Inferior parietal cortex (tissue), 1 donor: ENCODE data around the gene COPA.

Source experiments
- DNase-seq: peaks from one replicate; pipeline ENCODE4 v3.0.0-alpha.2; 2016; ENCODE audit errors: extremely low spot score

Gene COPA

DNA sequence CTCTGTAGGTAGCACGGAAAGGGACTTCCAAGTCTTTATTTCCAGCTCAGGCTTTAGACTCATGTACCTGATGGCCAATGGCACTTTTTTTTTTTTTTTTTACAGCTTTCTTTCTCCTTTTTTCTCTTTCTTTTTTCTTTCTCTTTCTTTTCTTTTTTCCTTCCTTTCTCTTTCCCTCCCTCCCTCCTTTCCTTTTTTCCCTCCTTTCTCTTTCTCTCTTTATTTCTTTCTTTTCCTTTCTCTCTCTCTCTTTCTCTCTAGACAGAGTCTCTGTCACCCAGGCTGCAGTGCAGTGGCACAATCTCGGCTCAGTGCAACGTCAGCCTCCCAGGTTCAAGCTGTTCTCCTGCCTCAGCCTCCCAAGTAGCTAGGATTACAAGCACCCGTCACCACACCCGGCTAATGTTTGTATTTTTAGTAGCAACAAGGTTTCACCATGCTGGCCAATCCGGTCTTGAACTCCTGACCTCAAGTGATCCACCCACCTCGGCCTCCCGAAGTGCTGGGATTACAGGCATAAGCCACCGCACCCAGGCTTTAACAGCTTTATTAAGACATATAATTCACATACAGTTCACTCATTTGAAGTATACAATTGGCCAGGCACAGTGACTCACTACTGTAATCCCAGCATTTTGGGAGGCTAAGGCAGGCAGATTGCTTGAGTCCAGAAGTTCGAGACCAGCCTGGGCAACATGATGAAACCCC, 75.6 kb downstream of the COPA start:
- DNase-seq = no peak

DNA sequence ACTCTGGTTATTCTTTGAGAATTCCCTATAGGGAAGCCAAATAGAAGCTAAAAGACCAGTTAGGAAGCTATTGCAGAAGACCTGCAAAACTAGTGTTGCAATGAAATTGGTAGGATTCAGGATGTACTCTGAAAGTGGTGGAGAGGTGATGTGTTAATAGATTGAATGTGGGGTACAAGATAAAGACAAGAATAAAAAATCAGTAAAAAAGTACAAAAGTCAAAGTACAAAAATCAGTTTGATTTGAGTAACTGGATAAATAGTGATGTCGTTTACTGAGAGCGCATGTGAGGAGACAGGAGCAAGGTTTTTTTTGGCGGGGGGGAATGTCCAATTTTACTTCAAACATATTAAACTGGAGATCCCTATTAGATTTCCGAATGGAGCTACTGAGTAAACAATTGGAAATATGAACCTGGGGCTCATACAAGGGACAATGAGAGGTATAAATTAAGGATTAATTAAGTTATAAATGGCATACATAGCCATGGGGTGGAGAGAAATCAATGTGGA, 78.2 kb downstream of the COPA start:
- DNase-seq = no peak

DNA sequence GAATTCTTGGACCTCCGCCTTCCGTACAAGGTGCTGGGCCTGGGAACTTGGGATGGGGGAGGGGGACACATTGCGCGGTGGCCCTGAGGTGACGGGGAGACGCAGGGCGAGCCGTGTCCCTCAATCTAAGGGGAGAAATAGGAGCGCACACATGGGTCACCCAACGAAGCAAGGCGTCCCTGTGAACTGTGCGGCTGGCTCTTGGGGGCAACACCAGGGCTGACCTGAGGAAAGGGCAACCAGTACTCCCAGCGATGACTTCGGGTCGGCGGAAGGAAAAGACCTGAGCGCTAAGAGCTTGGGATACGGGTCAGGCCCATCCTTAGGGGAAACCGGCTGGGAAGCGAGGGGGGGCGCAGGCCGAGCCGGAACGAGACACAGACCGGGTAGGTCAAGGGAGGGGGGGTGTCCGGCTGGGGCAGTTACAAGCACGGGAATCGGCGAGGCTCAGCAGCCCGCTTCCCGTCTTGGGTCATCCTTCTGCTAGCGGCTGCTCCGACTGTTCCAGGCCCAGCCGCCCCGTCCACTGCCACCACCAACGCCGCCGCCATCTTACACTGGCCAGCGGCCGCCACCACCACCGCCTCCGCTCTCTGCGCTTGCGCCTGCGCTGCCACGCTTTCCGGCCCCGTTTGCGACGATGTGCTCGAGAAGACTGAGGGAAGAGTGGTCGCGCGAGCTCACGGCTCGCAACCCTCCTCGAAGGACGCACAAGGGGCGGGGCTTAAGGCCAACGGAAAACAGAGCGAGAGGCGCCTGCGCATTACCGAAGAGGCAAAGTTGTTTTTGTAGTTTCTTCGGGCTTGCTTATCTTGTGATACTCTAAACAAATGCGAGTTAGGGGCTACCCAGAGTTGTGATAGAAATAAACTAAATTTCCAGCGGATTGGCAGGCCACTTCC, 80.9 kb downstream of the COPA start, which contains the start of gene DCAF8:
TSS of gene DCAF8 (minus strand) at position 657 of the 902 bp plus-strand sequence. CDS start 18,541 bp downstream, outside the sequence.
- peak; percentile 99 for DNase-seq

DNA sequence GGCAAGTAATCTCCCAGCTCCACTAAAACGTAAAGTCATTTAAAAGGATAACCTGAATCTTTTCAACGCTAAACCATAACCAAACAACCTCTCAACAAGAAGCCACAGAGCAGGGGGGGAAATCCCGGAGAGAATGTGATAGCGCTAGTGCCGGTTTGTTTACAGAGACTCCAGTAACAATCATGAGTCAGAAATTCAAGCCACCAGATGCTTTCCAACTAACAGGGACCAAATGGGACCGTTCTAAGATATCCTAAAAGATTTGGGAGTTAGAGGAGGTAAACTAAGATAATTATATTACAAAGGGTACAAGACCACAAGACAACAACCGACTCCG, 81.5 kb downstream of the COPA start:
- DNase-seq = peak; percentile 54

DNA sequence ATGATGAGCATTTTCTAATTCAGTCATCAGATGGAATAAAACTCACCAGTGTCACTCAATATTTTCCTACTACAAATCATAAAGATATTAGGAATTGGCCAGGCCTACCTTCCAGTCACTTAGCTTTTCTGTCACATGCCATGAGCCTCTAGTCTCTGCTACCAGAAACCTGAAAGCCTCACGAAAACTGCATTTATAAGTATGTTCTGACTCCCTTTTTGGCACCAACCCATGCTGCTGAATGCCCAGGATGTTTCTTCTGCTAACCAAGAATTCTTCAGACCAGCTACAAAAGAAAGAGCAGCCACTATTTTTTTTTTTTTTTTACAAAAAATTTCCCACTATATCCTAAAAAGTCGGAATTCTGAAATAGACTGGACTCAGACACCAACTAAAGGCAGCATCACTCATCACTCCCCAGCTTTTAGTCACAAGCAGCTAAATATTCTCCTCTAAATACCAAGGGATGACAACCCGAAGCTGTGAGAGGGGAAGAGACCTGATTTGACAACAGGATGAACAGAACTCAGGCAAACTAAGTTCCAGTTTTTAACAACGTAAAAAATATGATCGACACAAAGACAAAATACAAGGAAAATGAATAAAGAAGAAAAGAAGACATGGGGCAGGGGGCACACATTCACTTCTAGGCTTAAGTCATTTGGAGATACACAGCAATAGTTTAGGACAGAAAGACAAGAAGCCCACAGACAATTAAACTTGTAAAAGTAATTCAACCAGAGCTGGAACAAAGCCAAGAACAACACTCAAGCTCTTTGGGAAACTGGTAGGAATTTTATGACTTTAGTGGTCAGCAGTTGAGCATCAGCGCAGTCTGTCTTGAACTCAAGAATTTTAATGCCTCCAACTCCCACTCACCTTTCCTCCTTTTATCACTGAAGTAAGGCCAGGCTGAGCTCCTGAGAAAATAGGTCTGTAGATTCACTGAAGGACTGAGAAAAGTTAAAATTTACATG, 82.4 kb downstream of the COPA start:
- no peak for DNase-seq

DNA sequence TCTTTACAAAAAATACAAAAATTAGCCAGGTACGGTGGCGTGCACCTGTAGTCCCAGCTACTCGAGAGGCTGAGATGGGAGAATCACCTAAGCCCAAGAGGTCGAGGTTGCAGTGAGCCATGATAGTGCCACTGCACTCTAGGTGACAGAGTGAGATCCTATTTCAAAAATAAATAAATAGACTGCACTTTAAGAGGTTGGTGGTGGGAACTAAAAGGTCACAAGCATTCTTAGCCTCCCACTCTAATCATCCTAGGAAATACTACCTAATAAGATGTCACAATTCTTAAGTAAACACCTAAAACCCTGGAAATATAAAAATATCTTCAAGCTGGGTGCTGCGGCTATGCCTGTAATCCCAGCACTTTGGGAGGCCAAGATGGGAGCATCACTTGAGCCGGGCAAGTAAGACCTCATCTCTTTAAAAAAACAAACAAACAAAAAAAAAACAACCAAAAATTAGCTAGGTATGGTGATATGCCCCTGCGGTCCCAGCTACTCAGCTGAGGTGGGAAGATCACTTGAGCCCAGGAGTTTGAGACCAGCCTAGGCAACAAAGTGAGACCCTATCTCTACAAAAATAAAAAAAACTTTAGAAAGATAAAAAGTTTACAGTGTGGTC, 84.8 kb downstream of the COPA start:
- DNase-seq = no peak

DNA sequence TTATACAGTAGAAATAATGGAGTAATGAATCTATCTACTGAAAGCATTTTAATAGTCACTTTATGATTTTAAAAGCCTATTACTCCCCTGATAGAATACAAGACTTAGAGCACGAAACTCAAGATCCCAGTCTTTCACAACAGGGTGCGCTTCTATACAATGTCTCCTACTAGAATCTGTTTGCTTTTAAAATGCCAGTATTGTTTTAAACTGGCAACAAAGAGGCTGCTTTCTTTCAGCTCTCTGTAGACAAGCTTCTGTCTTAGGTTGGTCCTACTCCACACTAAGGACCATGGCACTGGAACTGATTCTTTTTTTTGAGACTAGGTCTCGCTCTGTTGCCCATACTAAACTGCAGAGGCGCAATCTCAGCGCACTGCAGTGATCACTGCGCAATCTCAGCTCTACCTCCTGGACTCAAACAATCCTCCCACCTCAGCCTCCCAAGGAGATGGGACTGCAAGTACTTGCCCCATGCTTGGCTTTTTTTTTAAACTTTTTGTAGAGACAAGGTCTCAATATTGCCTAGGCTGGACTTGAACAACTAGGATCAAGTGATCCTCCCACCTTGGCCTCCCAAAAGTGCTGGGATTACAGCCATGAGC, 85.5 kb downstream of the COPA start:
- DNase-seq = no peak

DNA sequence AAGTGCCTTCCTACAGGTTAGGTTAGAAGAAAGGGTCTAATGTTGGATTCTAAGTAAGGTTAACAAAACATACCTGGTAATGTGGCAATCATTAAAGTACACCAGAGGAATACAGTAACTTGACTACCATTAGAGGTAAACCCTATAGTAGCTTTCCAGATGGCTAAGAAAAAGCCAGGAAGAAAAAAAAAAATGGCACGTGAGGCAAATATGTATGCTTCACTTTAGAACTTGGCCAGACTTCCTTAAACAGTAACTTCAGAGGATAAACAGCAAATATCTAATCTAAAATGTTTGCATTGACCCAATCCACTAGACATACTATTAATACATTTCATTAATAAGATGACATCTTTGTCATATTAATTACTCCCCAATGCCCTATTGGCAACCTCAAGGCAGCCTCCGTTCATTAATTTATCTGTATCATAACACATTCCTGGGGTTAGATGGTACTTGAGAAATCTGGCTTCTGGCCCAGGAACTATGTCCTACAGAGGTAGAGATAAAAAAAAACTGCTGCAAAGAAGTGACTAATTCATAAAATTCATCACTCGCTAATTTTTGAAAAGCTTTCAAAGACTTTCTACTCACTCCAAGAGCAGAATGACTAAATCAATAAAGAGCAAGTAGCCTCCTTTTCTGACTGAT, 86.5 kb downstream of the COPA start:
- no peak for DNase-seq

DNA sequence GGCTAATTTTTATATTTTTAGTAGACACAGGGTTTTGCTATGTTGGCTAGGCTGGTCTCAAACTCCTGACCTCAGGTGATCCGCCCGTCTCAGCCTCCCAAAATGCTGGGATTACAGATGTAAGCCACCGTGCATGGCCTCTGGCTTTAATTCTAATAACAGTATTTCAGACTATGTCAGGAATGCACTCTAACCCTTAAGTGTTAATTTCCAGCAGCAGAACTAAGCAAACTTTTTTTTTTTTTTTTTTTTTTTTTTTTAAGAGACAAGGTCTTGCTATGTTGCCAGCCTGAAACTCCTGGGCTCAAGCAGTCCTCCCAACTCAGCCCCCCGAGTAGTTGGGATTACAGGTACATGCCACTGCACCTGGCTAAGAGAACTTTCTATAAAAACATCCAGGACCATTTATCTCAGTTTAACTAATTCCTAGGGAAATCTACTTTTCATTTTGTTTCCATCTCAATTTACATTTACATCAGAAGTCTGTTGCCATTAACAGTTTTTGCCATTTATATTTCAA, 87.2 kb downstream of the COPA start:
- no peak for DNase-seq

DNA sequence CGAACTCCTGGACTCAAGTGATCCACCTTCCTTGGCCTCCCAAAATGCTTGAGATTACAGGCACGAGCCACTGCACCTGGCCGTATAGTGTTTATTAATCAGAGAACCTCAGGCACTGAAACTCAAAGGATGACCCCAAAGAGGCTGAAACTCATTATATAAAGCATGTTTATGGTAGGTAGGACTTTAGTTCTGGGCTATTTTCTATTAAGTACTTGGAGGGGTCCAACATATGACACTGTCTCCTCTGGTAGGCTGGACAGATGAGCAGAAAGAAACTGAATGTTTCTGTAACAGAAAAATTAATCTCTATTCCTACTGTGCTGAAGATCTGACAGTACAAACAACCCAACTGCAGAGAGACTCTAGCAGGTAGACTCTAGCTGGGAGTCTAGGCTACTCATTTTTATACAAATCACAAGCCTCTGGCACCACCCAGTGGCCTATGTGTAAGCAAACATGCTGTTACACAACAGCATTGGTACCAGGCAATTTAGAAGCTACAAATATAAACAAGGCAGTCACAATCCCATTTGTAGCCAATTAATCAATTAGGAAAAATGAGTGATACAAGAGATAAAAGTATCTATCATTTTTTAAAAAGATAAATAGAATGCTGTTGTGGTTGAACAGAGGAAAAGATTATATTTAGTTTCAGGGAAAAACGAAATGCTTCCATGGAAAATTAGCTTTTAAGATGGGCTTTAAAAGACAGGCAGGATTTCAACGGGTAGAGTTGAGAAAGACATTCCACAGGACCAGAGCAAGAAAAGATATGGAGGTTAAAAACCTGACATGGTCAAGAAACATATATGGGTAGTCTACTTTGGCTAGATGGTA, 91.1 kb downstream of the COPA start:
- peak; percentile 93 for DNase-seq

DNA sequence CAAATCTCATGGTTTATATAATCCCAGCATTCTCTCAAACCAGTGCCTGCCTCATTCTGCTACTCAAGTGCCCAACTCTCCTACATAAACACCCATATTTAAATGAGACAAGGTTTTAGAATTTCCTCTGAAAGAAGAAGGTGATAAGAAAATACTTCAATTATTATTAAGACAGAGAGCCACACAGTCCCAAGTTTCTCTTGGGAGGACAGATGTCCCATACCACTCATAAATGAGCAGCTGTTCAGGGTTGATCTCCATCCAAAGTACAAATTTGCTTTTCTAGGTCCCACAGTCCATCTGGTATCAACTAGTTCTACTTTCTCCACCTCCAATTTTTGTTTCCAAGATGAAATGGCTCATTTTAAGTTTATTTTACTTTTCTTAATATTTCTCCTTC, 92.0 kb downstream of the COPA start:
- DNase-seq = peak; percentile 61

DNA sequence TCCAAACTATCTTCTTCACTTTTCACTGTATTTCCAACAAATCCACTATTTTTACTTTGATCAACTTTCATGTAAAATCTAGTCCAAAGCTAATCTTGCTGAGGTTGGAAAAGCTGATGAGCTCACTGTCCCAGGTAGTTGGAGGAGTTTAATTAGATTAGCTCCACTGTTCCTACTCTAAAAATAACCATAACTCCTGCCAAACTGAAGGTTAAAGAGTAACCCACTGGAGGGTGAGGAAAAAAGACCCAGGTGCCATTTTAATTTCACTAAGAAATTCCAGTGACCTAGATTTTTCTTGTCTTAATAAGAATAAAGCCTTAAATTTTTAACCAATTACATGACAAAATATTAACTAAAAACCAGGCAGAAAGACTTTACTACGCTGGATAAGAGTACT, 96.0 kb downstream of the COPA start:
- no peak for DNase-seq

DNA sequence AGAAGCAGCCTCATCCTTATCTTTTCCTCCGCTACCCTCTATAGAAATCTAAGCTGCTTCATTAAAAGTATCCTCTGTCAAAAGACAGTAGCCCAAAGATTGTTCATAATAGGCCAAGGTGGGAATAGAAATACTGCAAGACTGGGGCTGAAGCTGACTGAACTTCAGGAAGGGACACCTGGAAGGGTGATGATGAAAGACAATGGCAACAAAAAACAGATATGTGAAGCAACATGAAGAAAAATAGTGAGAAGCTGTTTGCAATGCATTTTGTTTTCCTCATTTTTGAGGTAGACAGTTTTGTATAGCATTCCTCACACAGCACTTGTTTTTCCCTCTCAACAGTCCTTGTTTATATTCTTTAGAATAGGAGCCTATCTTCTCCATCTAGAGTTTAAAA, 97.6 kb downstream of the COPA start:
- no peak for DNase-seq

DNA sequence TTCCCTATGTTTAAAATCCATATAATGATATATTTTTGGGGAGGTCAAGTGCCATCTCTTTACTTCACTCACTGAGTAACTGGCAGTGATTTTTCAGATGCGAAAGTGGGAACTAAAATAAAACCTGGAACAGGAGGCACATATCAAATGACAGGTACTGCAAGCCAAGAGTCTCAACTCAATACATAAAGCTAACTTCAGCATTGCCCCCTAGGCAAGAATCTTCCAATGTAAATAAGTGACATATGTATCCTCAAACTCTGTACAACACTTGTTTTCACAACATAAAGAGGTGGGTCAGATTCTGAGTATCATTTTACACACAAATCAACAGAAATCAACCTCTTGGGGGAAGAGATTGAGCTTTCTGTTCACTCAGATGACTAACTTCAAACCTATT, 98.8 kb downstream of the COPA start:
- DNase-seq = no peak

DNA sequence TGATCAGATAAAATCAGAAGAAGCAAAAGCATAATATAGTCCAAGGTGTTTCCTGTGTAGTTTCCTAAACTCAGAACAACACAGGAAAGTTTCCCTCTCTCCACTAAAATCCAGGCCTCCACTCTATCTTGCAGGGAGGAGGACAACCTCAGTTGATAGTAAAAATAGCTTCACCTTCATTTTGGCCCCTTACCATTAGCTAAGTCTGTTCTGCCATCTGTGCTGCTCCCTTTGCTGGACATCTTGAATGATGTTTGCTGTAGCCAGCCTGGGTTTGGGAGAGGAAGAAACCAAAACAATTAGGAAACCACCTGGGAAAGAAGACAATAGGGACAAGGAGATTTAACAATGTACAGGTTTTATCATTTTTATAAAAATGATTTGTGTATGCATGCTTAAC, 99.3 kb downstream of the COPA start:
- DNase-seq = no peak

DNA sequence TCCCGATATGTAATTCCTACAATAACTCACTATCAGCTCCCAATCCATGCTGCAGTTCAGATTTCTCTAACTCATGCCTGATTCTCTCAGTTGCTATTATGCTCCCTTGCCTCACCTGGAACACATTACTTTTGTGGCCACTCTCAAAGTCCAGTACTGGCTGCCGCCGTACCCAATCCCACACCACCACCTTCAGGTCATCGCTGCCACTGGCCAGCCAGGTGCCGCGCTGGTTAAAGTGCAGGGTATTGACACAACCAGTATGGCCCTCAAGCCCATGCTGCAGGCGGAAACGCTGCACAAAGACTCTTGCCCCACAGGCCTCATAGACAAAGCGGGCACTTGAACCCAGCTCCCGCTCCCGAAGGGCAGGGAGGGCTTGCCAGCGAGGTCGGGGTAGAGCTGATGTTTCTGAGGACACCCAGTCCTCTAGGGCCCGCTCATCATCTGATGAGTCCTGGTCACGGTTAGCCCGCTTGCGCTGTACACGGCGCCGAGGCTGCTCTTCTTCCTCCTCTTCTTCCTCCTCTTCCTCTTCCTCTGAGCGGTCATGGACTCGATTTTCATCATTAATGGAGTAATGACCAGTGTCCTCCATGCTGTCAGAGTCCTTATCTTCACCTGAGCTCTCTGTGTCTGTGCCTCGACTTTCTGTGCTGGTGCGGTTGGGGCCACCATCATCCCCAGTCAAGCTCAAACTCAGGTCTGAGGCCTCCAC, 103.3 kb downstream of the COPA start:
- no peak for DNase-seq
